ENCODE data around the gene SART3.

Gene SART3

GRCh38 chr12:108580531-108580930 lies 19.6 kb upstream of the SART3 start:
- Histone ChIP-seq H3K27me3 (replicated peaks; ENCODE audit: control insufficient read depth, insufficient read depth, low read length) (no peaks in the 10 kb centered on the region), H3K4me3 (replicated peaks; ENCODE audit: low read depth, low read length) (no peak overlapping the region), H3K36me3 (ENCODE audit: control insufficient read depth, insufficient read depth, low read length) (no peaks in the 10 kb centered on the region)
- no peak for DNase-seq (ENCODE audit: extremely low read depth, insufficient read length)
- TF ChIP-seq, protein P1, sequence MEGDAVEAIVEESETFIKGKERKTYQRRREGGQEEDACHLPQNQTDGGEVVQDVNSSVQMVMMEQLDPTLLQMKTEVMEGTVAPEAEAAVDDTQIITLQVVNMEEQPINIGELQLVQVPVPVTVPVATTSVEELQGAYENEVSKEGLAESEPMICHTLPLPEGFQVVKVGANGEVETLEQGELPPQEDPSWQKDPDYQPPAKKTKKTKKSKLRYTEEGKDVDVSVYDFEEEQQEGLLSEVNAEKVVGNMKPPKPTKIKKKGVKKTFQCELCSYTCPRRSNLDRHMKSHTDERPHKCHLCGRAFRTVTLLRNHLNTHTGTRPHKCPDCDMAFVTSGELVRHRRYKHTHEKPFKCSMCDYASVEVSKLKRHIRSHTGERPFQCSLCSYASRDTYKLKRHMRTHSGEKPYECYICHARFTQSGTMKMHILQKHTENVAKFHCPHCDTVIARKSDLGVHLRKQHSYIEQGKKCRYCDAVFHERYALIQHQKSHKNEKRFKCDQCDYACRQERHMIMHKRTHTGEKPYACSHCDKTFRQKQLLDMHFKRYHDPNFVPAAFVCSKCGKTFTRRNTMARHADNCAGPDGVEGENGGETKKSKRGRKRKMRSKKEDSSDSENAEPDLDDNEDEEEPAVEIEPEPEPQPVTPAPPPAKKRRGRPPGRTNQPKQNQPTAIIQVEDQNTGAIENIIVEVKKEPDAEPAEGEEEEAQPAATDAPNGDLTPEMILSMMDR (IDR thresholded peaks at IDR 0.05; ENCODE audit: insufficient read depth, low read length, poor library complexity, severe bottlenecking) = no peak

DNA sequence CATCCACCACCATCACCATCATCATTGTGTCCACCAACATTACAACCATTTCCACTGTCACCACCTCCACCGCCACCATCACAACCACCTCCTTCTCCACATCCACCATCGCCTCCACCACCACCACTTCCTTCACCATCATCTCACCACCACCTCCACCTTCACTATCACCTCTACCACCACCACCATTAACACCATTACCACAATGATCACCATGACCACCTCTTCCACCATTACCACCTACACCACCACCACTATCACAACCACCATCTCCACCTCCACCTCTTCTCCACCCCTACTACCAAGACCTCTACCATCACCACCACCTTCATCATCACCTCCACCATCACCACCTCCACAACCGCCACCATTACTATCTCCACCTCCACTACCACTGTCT lies 17.8 kb upstream of the SART3 start:
- Histone ChIP-seq H3K4me3 (replicated peaks; ENCODE audit: low read depth, low read length) (no peak overlapping the region), H3K36me3 (ENCODE audit: control insufficient read depth, insufficient read depth, low read length) (no peaks in the 10 kb centered on the region), H3K27me3 (replicated peaks; ENCODE audit: control insufficient read depth, insufficient read depth, low read length) (no peaks in the 10 kb centered on the region)
- no peak for DNase-seq (ENCODE audit: extremely low read depth, insufficient read length)
- TF ChIP-seq, protein P1 (IDR thresholded peaks at IDR 0.05; ENCODE audit: insufficient read depth, low read length, poor library complexity, severe bottlenecking) = no peak

GRCh38 chr12:108578264-108578663 lies 17.3 kb upstream of the SART3 start:
- Histone ChIP-seq H3K27me3 (replicated peaks; ENCODE audit: control insufficient read depth, insufficient read depth, low read length) (no peaks in the 10 kb centered on the region), H3K4me3 (replicated peaks; ENCODE audit: low read depth, low read length) (no peak overlapping the region), H3K36me3 (ENCODE audit: control insufficient read depth, insufficient read depth, low read length) (no peaks in the 10 kb centered on the region)
- TF ChIP-seq, protein P1 (IDR thresholded peaks at IDR 0.05; ENCODE audit: insufficient read depth, low read length, poor library complexity, severe bottlenecking) = no peak
- DNase-seq (ENCODE audit: extremely low read depth, insufficient read length) = no peak

- Histone ChIP-seq H3K27me3 (replicated peaks; ENCODE audit: control insufficient read depth, insufficient read depth, low read length) (no peaks in the 10 kb centered on the region), H3K36me3 (ENCODE audit: control insufficient read depth, insufficient read depth, low read length) (no peaks in the 10 kb centered on the region), H3K4me3 (replicated peaks; ENCODE audit: low read depth, low read length) (no peak overlapping the region)
- TF ChIP-seq, protein P1 (IDR thresholded peaks at IDR 0.05; ENCODE audit: insufficient read depth, low read length, poor library complexity, severe bottlenecking) = no peak
- DNase-seq (ENCODE audit: extremely low read depth, insufficient read length) = no peak
Observed at GRCh38 chr12:108577458-108577857, 16.5 kb upstream of the SART3 start.

DNA sequence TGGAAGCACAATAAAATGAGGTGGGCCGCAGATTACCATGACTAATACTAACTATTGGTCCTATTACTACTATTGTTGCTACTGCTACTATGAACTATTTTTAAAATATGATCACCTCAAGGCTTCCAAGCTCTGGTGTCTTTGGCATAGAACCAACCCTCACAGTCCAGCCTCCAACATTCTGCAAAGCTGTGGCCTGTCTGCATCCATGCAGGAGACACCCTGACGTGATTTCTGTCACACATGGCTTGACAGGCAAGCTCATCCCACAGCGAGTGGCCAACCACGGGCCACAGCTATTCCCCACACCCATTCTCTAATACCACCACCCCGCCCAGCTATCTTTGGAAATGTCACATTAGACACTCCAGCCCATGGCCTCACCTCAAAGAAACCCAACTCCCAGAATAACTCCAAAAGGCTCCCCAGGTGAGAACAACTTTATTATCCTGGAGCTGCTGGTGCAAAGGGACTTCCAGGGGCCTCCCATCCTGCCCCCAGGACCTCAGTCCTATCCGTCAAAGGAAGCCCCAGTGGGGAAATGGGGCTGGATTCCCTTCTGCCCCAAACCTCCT lies 15.8 kb upstream of the SART3 start:
- no peak for DNase-seq (ENCODE audit: extremely low read depth, insufficient read length)
- no peak overlapping the region for H3K4me3 ChIP-seq (replicated peaks; ENCODE audit: low read depth, low read length)
- H3K36me3 ChIP-seq (ENCODE audit: control insufficient read depth, insufficient read depth, low read length) = no peaks in the 10 kb centered on the region
- TF ChIP-seq, protein P1 (IDR thresholded peaks at IDR 0.05; ENCODE audit: insufficient read depth, low read length, poor library complexity, severe bottlenecking) = no peak
- no peaks in the 10 kb centered on the region for H3K27me3 ChIP-seq (replicated peaks; ENCODE audit: control insufficient read depth, insufficient read depth, low read length)
